B cell (primary cell): Measurements from ENCODE around the gene MINAR1.

ENCODE experiments used
- CTCF ChIP-seq: fragments of 200-600 bp; IDR thresholded peaks from one replicate; pipeline ENCODE4 v1.8.0; 2022; ENCODE audit warnings: antibody characterized with exemption, mild to moderate bottlenecking
- EZH2 ChIP-seq: IDR thresholded peaks from 2 replicates; pipeline ENCODE4 v1.6.1; 2012; ENCODE audit warnings: borderline replicate concordance, low read depth, mild to moderate bottlenecking, moderate library complexity, low read length; ENCODE audit not compliant: insufficient read depth, poor library complexity, severe bottlenecking

- no peak for TF ChIP-seq CTCF
- no peak for TF ChIP-seq EZH2
Observed at GRCh38 chr15:79437275-79438000, 5.3 kb downstream of the MINAR1 start.
